Measurements from ENCODE around the gene MROH7.

Gene MROH7

DNA sequence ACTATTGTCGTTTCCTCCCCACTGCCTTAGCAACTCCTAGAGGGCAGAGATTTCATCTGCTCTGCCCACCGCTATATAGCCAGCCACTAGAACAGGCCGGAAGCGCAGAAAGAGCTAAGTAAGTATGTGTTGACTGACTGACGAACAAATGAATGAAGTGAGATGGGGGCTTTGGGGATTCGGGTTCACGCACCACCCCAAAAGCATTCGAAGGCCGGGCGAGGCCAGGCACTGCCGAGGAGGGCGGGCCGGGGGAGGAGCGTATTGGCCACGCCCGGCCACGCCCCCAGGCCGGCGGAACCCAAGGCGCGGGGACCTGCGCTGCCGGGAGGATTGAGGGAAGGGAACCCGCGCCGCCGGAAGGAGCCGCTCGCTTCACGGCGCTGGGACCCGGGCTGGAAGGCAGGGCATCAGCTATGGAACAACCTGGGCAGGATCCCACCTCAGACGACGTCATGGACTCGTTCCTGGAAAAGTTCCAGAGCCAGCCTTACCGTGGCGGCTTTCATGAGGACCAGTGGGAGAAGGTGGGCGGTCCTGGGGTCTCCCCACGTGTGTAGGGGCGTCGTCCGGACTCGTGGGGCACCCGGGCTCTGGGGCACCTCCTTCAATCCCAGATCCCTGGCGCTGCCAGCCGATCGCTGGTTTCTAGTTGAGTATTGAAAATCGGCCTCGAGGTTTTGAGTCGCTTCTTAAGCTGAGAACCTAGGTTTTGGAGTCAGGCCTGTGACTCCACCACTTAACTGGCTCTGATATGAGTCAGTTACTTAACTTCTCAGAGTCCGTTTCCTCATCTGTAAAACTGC, 74.1 kb downstream of the MROH7 start, which contains the start of gene TTC4:
TSS of gene TTC4 (plus strand) at position 369 of the 806 bp plus-strand sequence. CDS start at position 417, 48 bp downstream.
- peak within 1 kb of the TSS; percentile 81 for H3K4me3 ChIP-seq (ENCODE audit: low read depth, low read length)
- TF ChIP-seq, protein P1, sequence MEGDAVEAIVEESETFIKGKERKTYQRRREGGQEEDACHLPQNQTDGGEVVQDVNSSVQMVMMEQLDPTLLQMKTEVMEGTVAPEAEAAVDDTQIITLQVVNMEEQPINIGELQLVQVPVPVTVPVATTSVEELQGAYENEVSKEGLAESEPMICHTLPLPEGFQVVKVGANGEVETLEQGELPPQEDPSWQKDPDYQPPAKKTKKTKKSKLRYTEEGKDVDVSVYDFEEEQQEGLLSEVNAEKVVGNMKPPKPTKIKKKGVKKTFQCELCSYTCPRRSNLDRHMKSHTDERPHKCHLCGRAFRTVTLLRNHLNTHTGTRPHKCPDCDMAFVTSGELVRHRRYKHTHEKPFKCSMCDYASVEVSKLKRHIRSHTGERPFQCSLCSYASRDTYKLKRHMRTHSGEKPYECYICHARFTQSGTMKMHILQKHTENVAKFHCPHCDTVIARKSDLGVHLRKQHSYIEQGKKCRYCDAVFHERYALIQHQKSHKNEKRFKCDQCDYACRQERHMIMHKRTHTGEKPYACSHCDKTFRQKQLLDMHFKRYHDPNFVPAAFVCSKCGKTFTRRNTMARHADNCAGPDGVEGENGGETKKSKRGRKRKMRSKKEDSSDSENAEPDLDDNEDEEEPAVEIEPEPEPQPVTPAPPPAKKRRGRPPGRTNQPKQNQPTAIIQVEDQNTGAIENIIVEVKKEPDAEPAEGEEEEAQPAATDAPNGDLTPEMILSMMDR (IDR thresholded peaks at IDR 0.05; ENCODE audit: borderline replicate concordance, insufficient read depth, low read depth, low read length): no peak

DNA sequence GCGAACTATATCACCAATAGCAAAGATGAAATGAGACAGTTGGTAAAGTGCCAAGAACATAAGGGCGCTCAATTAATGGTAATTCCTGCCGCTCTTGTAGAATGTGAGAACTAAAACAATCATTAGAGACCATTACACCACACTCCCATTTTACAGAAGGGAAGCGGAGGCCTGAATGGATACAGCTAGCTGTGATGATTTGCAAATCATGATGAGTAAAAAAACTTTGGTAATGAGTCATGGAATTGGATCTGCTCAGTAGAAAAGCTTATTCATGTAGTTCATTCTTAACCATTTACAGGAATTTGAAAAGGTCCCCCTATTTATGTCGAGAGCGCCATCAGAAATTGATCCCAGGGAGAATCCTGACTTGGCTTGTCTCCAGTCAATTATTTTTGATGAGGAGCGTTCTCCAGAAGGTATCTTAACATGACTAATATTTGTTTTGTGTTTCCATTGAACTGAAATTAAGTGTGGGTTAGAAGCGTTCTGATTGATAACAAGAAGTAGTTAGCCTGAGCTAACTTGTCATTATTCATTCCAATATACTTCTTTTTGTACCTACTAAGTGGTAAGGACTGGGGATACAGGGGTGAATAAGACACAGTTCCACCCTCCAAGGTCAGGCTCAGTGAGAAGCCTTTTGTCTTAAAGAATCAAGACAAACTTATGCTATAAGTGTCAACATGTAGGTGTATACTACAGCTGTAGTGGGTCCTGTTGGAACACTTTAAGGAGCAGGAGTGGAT, 74.9 kb downstream of the MROH7 start:
- peak overlapping the region; percentile 81 for H3K4me3 ChIP-seq (ENCODE audit: low read depth, low read length)
- TF ChIP-seq, protein P1 (IDR thresholded peaks at IDR 0.05; ENCODE audit: borderline replicate concordance, insufficient read depth, low read depth, low read length): no peak

DNA sequence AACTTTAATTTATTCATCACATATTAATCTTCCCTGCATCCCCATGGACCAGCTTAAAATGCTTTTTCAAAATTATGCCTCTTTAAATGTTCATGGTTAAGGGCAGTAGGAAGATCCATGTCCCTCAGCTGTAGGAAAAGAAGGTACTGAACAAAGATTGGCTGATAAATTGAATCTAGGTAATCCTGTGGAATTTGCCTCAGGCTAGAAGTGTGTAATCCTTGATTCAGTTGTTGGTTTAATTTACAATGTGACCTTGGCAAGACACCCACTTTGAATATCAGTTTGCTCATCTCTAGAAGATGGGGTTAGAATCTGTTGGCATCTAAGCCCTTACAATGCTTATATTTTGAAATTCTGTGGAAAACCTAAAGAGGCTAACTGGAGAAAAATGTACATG, 80.1 kb downstream of the MROH7 start:
- no peak overlapping the region for H3K4me3 ChIP-seq (ENCODE audit: low read depth, low read length)
- TF ChIP-seq, protein P1 (IDR thresholded peaks at IDR 0.05; ENCODE audit: borderline replicate concordance, insufficient read depth, low read depth, low read length): no peak

DNA sequence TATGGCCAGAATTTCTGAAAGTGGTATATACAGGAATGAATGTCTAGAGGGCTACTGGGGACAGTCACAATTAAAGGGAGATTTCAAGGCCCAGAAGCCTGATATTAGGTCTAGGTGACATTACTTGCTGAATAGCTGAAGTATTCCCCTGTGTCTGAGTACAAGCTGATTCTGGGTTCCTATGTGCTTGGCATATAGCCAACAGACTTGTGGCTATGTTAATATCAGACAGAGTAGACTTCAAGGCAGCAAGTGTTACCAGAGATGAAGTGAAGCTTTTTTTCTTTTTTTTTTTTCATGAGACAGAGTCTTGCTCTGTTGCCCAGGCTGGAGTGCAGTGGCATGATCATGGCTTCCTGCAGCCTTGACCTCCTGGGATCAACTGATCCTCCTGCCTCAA, 82.4 kb downstream of the MROH7 start:
- TF ChIP-seq, protein P1 (IDR thresholded peaks at IDR 0.05; ENCODE audit: borderline replicate concordance, insufficient read depth, low read depth, low read length): no peak
- H3K4me3 ChIP-seq (ENCODE audit: low read depth, low read length): no peak overlapping the region

DNA sequence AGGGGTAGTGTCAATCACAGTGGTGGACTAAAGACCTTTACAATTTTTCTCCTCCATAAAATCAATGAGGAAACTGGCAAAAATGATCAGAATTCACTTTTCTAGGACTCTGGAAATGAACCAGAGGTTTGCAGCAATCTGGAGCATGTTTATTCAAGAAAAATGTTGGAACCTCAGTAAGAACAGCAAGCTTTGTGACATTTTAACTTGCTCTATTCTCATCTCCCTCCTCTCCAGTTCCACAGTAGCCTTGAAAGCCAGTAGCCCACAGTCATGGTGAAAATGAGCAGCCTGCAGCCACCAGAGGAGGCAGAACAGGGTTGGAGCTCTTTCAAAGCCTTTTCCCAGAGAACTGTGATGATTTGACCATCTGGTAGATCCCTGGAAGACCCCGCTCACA, 83.2 kb downstream of the MROH7 start:
- no peak overlapping the region for H3K4me3 ChIP-seq (ENCODE audit: low read depth, low read length)
- TF ChIP-seq, protein P1 (IDR thresholded peaks at IDR 0.05; ENCODE audit: borderline replicate concordance, insufficient read depth, low read depth, low read length): no peak

DNA sequence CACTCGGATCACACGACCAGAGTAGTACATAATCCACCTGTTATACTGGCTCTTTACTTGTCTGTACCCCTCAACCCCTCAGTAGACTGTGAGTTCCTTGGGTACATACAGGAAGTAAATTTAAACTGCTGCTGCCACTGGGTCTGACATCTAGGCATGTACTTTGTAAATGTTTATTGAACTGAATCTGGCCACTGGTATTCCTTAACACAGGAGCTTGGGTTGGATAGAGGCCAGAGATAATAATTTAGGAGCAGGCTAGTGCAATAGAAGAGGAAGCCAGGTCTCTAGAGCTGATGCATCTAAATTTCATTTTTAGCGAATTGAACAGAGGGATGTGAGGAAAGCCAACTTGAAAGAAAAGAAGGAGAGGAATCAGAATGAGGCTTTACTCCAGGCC, 86.4 kb downstream of the MROH7 start:
- no peak overlapping the region for H3K4me3 ChIP-seq (ENCODE audit: low read depth, low read length)
- TF ChIP-seq, protein P1 (IDR thresholded peaks at IDR 0.05; ENCODE audit: borderline replicate concordance, insufficient read depth, low read depth, low read length): no peak

All from GM12875 (cell line).